BE2C (cell line): ENCODE measurements around the gene KCNK15.

ENCODE experiments used
- DNase-seq: peaks from one replicate; pipeline ENCODE4 v3.0.0-alpha.2; 2020
- H3K27me3 ChIP-seq: fragments of 250-450 bp; sonication (Bioruptor Pico); 2 replicates; pipeline ENCODE4 v1.5.1; 2020; ENCODE audit warnings: mild to moderate bottlenecking
- H3K36me3 ChIP-seq: fragments of 250-450 bp; sonication (Bioruptor Pico); 2 replicates; pipeline ENCODE4 v1.5.1; 2020; ENCODE audit warnings: mild to moderate bottlenecking
- H3K4me1 ChIP-seq: fragments of 250-450 bp; sonication (Bioruptor Pico); 2 replicates; pipeline ENCODE4 v1.5.1; 2020
- H3K4me3 ChIP-seq: 2 replicates; pipeline ENCODE4 v1.5.1; 2011; ENCODE audit warnings: low read depth, low read length
- H3K9me3 ChIP-seq: fragments of 250-450 bp; sonication (Bioruptor Pico); 2 replicates; pipeline ENCODE4 v1.5.1; 2020
- CTCF ChIP-seq: IDR thresholded peaks from 2 replicates; pipeline ENCODE4 v1.5.1; 2012; ENCODE audit warnings: mild to moderate bottlenecking, low read depth, low read length

The KCNK15 gene

GRCh38 chr20:44747166-44748004 lies 1.7 kb downstream of the KCNK15 start:
- DNase-seq = peak; percentile 90
- Histone ChIP-seq H3K36me3 (no peaks in the 10 kb centered on the region), H3K4me1 (peaks cover 18% of the 10 kb centered on the region), H3K9me3 (no peaks in the 10 kb centered on the region), H3K4me3 (no peak overlapping the region), H3K27me3 (peaks cover 13% of the 10 kb centered on the region)
- TF ChIP-seq CTCF = peak; percentile 89

GRCh38 chr20:44748005-44748370 lies 2.3 kb downstream of the KCNK15 start:
- peak; percentile 48 for TF ChIP-seq CTCF
- Histone ChIP-seq H3K36me3 (no peaks in the 10 kb centered on the region), H3K9me3 (no peaks in the 10 kb centered on the region), H3K27me3 (peaks cover 13% of the 10 kb centered on the region), H3K4me3 (no peak overlapping the region), H3K4me1 (peaks cover 18% of the 10 kb centered on the region)
- DNase-seq = peak; percentile 80

- no peak for DNase-seq
- Histone ChIP-seq H3K36me3 (no peaks in the 10 kb centered on the region), H3K4me1 (peaks cover 18% of the 10 kb centered on the region), H3K9me3 (no peaks in the 10 kb centered on the region), H3K27me3 (peaks cover 13% of the 10 kb centered on the region), H3K4me3 (no peak overlapping the region)
- TF ChIP-seq CTCF = no peak
Measured at GRCh38 chr20:44750081-44750805, 4.6 kb downstream of the KCNK15 start.

- Histone ChIP-seq H3K36me3 (no peaks in the 10 kb centered on the region), H3K9me3 (no peaks in the 10 kb centered on the region), H3K27me3 (no peaks in the 10 kb centered on the region), H3K4me1 (peaks cover 6% of the 10 kb centered on the region), H3K4me3 (no peak overlapping the region)
- DNase-seq = no peak
- TF ChIP-seq CTCF = no peak
Measured at GRCh38 chr20:44752099-44752931, 6.7 kb downstream of the KCNK15 start.

GRCh38 chr20:44754554-44754953 lies 8.9 kb downstream of the KCNK15 start:
- H3K36me3 ChIP-seq = no peaks in the 10 kb centered on the region
- H3K9me3 ChIP-seq = no peaks in the 10 kb centered on the region
- no peak for DNase-seq
- H3K4me3 ChIP-seq = no peak overlapping the region
- no peaks in the 10 kb centered on the region for H3K27me3 ChIP-seq
- H3K4me1 ChIP-seq = peaks cover 3% of the 10 kb centered on the region; the same call in 1 of the 2 replicates
- no peak for TF ChIP-seq CTCF
